Thymus (tissue), 11 donors: ENCODE measurements around the gene IMMT. TPM values are rescaled to one million over a fixed set of nuclear protein-coding genes. Genes with fewer than 3 reads are reported as not detected.
"Not testable (repeated sequence)": the region's sequence is repeated elsewhere in the genome, so short reads cannot be mapped to it uniquely, and the experiment has no call there.

Experiments used
- DNase-seq, 9 donors: peaks; one replicate each; pipeline ENCODE4 v3.0.0-alpha.2; 2013; ENCODE audit warnings: low spot score in 9 of 9, low read depth in 6 of 9, missing footprints in 1 of 9
- H3K27ac ChIP-seq, 2 donors: one replicate each; pipeline ENCODE4 v1.5.1; 2013; ENCODE audit warnings: control low read depth in 1 of 2, low read depth in 1 of 2, low read length in 1 of 2, mild to moderate bottlenecking in 1 of 2, moderate library complexity in 1 of 2
- H3K27me3 ChIP-seq, 2 donors: one replicate each; pipeline ENCODE4 v1.5.1; 2013; ENCODE audit warnings: low read length in 1 of 2; ENCODE audit not compliant: control insufficient read depth in 2 of 2, insufficient read depth in 1 of 2
- H3K36me3 ChIP-seq, 2 donors: one replicate each; pipeline ENCODE4 v1.5.1; 2013; ENCODE audit warnings: low read length in 1 of 2, mild to moderate bottlenecking in 1 of 2, moderate library complexity in 1 of 2; ENCODE audit not compliant: control insufficient read depth in 2 of 2, insufficient read depth in 2 of 2
- H3K4me1 ChIP-seq, 2 donors: one replicate each; pipeline ENCODE4 v1.5.1; 2013; ENCODE audit warnings: low read length in 2 of 2; ENCODE audit not compliant: control insufficient read depth in 2 of 2, insufficient read depth in 2 of 2
- H3K4me3 ChIP-seq, 2 donors: one replicate each; pipeline ENCODE4 v1.5.1; 2013; ENCODE audit warnings: low read length in 2 of 2, control low read depth in 1 of 2, mild to moderate bottlenecking in 1 of 2
- H3K9me3 ChIP-seq, 2 donors: one replicate each; pipeline ENCODE4 v1.5.1; 2013; ENCODE audit warnings: low read length in 1 of 2, mild to moderate bottlenecking in 1 of 2; ENCODE audit not compliant: control insufficient read depth in 2 of 2, insufficient read depth in 1 of 2
- WGBS: extraction: QIAGEN DNeasy Blood & Tissue Kit; methylation state at CpG from one replicate; pipeline ENCODE4 v1.1.7; 2013; 5-methylcytosine and 5-hydroxymethylcytosine counted together
- polyA plus RNA-seq: library from polyadenylated mRNA; stranded (reverse); fragments of 200-250 nt; gene quantifications from one replicate; pipeline ENCODE4 v1.2.3, GENCODE V29; 2013
- total RNA-seq: library from RNA; stranded (reverse); fragments of 120-200 nt; gene quantifications from one replicate; pipeline ENCODE4 v1.2.4, GENCODE V29; 2013
- donor health status: healthy.

IMMT gene
- total and polyA plus RNA-seq, 2 donors: 45.9 to 71.5 TPM

DNA sequence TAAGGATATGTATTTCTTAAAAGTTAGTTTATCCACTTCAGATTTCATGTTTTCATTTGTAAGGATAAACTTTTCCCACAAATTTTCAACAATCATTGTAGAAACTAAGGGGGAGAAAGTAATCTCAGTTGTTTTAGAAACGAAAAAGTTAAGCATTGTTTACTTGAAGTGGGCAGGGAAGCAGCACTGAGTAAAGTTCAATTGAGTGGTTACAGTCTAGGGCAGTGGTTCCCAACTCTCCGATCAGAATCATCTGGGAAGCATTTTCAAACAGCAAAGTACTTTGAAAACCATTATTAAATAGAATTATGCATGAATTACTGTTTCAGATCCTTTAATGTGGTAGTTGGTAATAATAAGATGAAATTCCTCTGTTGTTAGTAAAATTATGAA lies 16.5 kb upstream of the IMMT start:
- DNase-seq: no peak
- WGBS: 100% methylated on average over 2 of the region's 2 CpGs
- H3K4me3 ChIP-seq: no peak overlapping the region
- no peaks in the 10 kb centered on the region for H3K9me3 ChIP-seq
- H3K27ac ChIP-seq: no peak overlapping the region
- H3K36me3 ChIP-seq: peaks cover 34 to 59% of the 10 kb centered on the region in 2 donors
- H3K27me3 ChIP-seq: no peaks in the 10 kb centered on the region
- H3K4me1 ChIP-seq: no peaks in the 10 kb centered on the region

DNA sequence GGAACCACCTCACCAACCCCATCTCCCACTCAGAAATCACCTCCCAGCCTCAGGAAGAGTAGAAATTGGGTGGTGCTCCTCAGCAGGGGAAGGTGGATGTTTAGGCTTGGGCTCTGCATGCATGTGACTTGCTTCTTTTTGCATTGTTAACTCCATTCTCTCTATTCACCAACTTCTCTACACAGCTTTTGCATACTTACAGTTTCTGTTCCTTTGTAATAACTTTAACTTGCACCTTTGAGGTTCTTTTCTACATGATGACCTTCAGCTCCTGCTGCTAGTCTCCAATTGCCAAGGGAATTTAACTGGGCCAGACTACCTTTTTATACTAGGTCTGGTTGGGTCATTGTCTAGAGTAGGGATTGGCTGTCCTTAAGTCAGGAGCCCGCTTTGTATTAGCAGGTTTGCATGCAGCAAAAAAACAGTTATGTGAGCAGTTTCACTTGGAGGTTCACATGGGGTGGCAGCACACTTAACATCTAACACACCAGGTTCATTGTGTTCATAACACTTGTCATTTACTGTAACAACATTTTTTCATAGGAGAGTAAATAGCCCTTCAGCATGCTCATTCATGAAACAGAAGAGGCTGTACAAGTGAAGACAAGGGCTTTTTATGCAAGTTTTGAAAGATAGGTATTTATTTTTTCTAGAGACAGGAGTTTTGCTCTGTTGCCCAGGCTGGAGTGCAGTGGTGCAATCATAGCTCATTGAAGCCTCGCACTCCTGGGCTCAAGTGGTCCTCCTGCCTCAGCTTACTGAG lies 16.0 kb upstream of the IMMT start:
- H3K27me3 ChIP-seq: no peaks in the 10 kb centered on the region
- H3K4me1 ChIP-seq: no peaks in the 10 kb centered on the region
- peaks cover 39 to 65% of the 10 kb centered on the region in 2 donors for H3K36me3 ChIP-seq
- no peak for DNase-seq
- H3K9me3 ChIP-seq: no peaks in the 10 kb centered on the region
- no peak overlapping the region for H3K27ac ChIP-seq
- WGBS: 97% methylated on average over 2 of the region's 2 CpGs
- no peak overlapping the region for H3K4me3 ChIP-seq

DNA sequence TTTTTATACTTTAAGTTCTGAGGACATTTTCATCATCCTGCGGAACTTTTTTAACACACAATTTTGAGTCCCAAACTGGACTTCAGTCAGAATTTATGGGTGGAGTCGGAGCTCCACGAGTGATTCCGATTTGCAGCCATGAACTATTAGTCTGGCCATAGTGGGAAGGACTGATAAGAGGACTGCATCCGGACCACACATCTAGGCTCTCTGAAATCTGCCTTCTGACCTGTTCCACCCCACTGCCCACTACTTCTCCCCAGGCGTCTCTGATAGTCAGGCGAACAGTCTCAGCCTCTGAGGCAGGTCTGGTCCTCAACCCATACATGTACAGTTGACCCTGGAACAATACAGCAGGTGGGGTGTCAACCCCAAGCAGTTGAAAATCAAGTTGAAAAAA lies 9.2 kb upstream of the IMMT start:
- H3K27me3 ChIP-seq: no peaks in the 10 kb centered on the region
- H3K9me3 ChIP-seq: no peaks in the 10 kb centered on the region
- H3K4me3 ChIP-seq: no peak overlapping the region
- no peak for DNase-seq
- H3K4me1 ChIP-seq: peaks cover 0 to 3% of the 10 kb centered on the region in 2 donors
- H3K27ac ChIP-seq: no peak overlapping the region
- peaks cover 15 to 39% of the 10 kb centered on the region in 2 donors for H3K36me3 ChIP-seq
- 99% methylated on average over 7 of the region's 7 CpGs for WGBS

DNA sequence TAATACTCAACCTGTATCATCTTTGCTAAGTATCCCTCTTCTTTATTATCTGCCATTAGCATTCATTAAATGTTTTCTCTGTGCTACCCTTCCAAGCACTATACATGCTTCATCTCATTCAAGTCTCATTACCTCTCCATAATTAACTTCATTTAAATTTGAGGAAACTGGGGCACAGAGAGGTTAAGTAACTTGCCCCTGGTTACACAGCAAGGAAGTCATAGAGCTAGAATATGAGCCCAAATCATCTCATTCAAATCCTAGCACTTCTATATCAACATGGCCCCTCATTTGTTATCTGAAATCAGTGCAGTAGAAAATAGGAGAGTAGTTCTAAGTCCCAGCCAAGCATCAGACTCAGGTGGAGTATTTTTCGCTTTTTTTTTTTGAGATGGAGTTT lies 8.4 kb upstream of the IMMT start:
- no peak for DNase-seq
- no peaks in the 10 kb centered on the region for H3K9me3 ChIP-seq
- no peak overlapping the region for H3K27ac ChIP-seq
- 100% methylated on average over 1 of the region's 1 CpG for WGBS
- peaks cover 15 to 30% of the 10 kb centered on the region in 2 donors for H3K36me3 ChIP-seq
- peaks cover 0 to 8% of the 10 kb centered on the region in 2 donors for H3K4me1 ChIP-seq
- H3K27me3 ChIP-seq: no peaks in the 10 kb centered on the region
- H3K4me3 ChIP-seq: no peak overlapping the region

DNA sequence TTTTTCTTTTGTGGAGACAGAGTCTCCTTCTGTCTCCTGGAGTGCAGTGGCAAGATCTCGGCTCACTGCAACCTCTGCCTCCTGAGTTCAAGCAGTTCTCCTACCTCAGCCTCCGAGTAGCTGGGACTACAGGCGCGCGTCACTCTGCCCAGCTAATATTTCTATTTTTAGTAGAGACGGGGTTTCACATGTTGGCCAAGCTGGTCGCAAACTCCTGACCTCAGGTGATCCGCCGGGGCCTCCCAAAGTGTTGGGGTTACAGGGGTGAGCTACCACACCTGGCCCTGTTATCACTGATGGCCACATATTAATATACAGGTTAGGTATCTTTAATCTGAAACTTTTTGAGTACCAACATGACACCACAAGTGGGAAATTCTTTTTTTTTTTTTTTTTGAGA lies 7.4 kb upstream of the IMMT start:
- Histone ChIP-seq H3K36me3 (peaks cover 15 to 22% of the 10 kb centered on the region in 2 donors), H3K27me3 (no peaks in the 10 kb centered on the region), H3K27ac (no peak overlapping the region), H3K4me3 (no peak overlapping the region), H3K4me1 (peaks cover 0 to 10% of the 10 kb centered on the region in 2 donors), H3K9me3 (no peaks in the 10 kb centered on the region)
- whole genome bisulfite sequencing: 98% methylated on average over 9 of the region's 9 CpGs
- DNase-seq: no peak

DNA sequence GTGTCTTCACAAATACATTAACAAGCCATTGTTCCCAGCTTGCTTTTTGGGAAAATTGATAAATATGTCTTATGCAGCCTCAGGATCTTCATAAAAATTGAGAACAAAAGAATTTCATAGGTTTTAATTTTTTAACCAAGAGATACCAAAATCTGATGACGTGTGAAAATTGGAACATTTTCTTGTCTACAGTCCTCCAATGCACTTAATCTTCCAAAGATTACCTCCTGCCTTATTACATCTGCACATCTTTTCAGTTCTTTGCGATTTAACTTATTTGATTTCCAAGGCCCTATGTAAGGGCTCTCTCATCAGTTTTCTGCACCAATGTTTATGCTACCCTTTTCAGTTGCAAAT lies 7.1 kb upstream of the IMMT start:
- peaks cover 12 to 18% of the 10 kb centered on the region in 2 donors for H3K36me3 ChIP-seq
- no peak overlapping the region for H3K27ac ChIP-seq
- H3K4me3 ChIP-seq: no peak overlapping the region
- H3K9me3 ChIP-seq: no peaks in the 10 kb centered on the region
- peaks cover 0 to 10% of the 10 kb centered on the region in 2 donors for H3K4me1 ChIP-seq
- no peak for DNase-seq
- over 99% methylated on average over 2 of the region's 2 CpGs for WGBS
- no peaks in the 10 kb centered on the region for H3K27me3 ChIP-seq

DNA sequence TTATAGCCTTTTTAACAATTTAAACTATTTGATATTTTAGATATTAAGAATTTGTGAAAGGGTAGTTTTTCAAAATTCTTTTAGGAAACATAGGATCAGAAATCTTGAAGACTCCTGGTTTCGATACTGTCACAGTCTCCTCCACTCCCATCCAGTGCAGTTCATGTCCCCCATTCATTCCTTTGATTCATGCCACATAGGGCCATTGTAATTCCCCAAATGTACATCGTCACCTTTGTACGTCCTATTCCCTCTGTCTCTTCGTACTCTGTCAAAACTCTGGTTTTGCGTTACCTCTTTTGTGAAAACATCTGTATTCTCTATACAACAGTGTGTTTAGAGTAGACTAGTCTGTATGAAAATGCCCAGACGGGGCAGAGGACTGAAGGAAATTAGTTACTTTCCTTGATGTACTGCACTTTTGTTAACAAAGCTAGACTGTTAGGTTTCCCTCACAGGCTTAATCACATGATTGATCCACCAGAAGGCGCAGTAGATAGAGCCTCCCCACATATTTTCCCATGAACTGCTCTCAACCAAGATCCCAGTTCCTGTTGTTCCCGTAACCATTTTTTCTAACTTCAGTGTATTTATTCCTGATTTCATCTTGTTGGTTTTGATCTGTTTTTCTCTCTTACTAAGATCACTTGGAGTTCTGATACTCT lies 6.5 kb upstream of the IMMT start:
- WGBS: 96% methylated on average over 8 of the region's 8 CpGs
- Histone ChIP-seq H3K9me3 (no peaks in the 10 kb centered on the region), H3K36me3 (peaks cover 8 to 13% of the 10 kb centered on the region in 2 donors), H3K27ac (no peak overlapping the region), H3K27me3 (no peaks in the 10 kb centered on the region), H3K4me1 (peaks cover 0 to 10% of the 10 kb centered on the region in 2 donors), H3K4me3 (no peak overlapping the region)
- no peak for DNase-seq

DNA sequence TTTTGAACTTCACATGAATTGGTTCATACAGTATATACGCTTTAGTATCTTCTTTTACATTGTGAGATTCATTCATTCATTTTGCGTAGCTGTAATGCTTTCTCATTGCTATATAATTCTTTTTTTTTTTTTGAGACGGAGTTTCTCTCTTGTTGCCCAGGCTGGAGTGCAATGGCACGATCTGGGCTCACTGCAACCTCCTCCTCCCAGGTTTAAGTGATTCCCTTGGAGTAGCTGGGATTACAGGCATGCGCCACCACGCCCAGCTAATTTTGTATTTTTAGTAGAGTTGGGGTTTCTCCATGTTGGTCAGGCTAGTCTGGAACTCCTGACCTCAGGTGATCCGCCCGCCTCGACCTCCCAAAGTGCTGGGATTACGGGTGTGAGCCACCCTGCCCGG lies 5.3 kb upstream of the IMMT start:
- WGBS: 96% methylated on average over 11 of the region's 11 CpGs

DNA sequence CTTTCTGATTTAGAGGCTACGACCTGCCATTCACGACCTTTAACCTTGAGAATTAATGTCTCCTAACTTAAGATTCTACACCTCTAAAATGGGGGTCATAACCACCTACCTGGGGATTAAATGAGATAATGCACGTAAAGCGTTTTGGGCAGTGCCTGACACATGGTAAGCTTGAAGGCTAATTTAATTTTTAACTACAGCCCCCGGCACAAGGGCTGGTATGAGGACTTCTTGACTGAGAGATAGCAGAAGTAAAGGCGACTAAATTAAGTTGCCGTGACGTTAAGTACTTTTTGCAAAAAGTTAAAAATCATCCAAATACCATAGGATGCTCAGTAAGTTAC lies 4.5 kb upstream of the IMMT start:
- Histone ChIP-seq H3K9me3 (no peaks in the 10 kb centered on the region), H3K27ac (peak overlapping the region; percentile 63 to 75), H3K4me3 (peak overlapping the region; percentile 93 to 96), H3K4me1 (peaks cover 4 to 17% of the 10 kb centered on the region in 2 donors), H3K27me3 (no peaks in the 10 kb centered on the region), H3K36me3 (peaks cover 0 to 3% of the 10 kb centered on the region in 2 donors)
- DNase-seq: no peak
- WGBS: 2% methylated on average over 8 of the region's 8 CpGs

More for the DNA sequence above, 5.3 kb upstream of the IMMT start:
- not testable (repeated sequence) for H3K27ac ChIP-seq, H3K9me3 ChIP-seq, H3K36me3 ChIP-seq, DNase-seq, H3K27me3 ChIP-seq
- Histone ChIP-seq H3K4me1 (peaks cover 4 to 17% of the 10 kb centered on the region in 2 donors), H3K4me3 (peak overlapping the region in 1 of 2 donors; percentile 96)
